HG03460 (cell line): Measurements from ENCODE around the gene TEX48.

ENCODE experiments used
- ATAC-seq: cut with Tn5 transposase; IDR thresholded peaks from one replicate; pipeline ENCODE4 v1.9.1; 2021; ENCODE audit not compliant: unreplicated experiment

The TEX48 gene

GRCh38 chr9:114694146-114694545 lies 12.2 kb upstream of the TEX48 start:
- ATAC-seq = no peak

GRCh38 chr9:114693248-114693855 lies 11.4 kb upstream of the TEX48 start:
- ATAC-seq = no peak

GRCh38 chr9:114691956-114692295 lies 9.9 kb upstream of the TEX48 start:
- no peak for ATAC-seq

GRCh38 chr9:114691046-114691955 lies 9.3 kb upstream of the TEX48 start:
- peak; percentile 64 for ATAC-seq

- ATAC-seq = no peak
Measured at GRCh38 chr9:114690308-114690707, 8.3 kb upstream of the TEX48 start.

GRCh38 chr9:114689813-114690212 lies 7.8 kb upstream of the TEX48 start:
- no peak for ATAC-seq

DNA sequence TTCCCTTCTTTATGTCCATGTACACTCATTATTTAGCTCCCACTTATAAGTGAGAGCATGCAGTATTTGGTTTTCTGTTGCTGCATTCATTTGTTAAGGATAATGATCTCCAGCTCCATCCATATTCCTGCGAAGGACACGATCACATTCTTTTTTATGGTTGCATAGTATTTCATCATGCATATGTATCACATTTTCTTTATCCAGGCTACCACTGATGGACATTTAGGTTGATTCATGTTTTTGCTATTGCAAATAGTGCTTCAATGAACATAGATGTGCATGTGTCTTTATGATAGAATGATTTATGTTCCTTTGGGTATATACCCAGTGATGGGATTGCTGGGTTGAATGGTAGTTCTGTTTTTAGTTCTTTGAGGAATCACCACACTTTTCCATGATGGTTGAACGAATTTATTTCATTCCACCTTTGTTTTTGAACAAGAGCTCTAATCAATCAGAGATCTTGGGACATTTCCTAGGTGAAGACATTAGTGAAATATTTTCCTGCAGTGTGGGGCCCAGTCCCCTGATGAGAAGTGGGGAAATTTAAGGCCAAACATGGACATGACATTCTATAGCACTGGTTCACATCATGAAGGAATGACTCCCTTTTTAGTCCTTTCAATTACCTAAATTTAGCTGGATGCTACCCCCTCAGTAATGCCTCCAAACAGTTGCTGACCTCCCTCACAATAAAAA lies 7.1 kb upstream of the TEX48 start:
- no peak for ATAC-seq

GRCh38 chr9:114688379-114688778 lies 6.4 kb upstream of the TEX48 start:
- ATAC-seq = no peak

- ATAC-seq = no peak
Measured at GRCh38 chr9:114687034-114687433, 5.0 kb upstream of the TEX48 start.

DNA sequence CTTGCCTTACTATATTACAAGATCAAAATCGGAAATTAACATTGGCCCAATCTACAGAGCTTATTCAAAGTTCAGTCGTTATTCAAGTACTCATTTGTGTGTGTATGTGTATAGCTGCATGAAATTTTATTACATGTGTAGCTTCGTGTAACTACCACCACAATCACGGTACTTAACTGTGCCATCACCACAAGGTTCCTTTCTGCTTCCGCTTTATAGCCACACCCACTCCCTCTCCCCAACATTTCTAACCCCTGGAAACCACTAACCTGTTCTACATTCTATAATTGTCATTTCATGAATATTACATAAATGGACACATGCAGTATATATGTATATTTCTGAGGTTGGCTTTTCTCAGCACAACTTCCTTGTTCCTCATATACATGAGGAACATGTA lies 4.0 kb upstream of the TEX48 start:
- ATAC-seq = no peak

GRCh38 chr9:114684036-114684435 lies 2.0 kb upstream of the TEX48 start:
- no peak for ATAC-seq

DNA sequence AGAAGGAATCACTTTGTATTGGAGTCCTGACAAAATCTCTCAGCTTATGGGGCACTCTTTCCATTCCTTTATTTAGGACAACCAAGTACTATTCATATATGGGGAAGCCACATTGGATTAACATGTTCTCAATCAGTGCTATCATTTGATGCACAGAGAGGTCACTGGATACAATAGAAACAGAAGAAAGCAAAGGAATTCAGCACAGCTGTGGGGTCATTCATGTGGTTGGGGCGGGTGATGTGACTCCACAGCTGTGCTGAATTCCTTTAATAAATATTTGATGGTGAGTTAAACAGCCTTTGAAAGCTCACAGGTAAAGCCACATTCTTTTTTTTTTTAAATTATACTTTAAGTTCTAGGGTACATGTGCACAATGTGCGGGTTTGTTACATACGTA lies 854 bp upstream of the TEX48 start:
- ATAC-seq = no peak

DNA sequence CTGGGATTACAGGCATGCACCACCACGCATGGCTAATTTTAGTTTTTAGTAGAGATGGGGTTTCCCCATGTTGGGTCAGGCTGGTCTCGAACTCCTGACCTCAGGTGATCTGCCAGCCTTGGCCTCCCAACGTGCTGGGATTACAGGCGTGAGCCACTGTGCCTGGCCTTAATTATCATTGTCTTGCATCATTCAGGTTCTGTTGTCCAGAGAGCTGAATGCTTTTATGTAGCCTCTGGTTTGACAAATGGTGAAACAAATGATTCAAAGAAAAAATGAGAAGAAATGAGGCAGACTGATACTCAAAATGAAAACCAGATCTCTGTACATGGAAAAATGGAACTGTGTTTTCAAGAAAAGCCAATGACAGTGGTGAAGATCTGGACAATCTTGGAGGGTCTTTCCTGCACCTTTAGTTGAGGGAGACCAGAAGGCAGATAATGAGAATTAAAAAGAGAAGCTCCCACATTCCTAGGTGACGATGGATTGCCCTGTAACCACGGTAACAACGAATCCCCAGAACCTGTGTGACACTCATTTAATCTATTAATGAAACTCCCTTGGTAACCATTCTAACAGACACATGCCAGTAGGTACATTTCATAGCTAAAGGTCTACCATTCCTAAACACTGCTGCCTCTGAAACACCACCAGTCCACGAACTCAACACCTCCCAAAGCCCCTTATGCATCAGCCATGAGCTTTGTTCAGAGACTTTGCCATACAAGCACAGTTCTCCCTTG lies 1.6 kb downstream of the TEX48 start:
- ATAC-seq = no peak

GRCh38 chr9:114678795-114679194 lies 3.2 kb downstream of the TEX48 start:
- ATAC-seq = no peak

- ATAC-seq = no peak
Measured at GRCh38 chr9:114678130-114678529, 3.9 kb downstream of the TEX48 start.

GRCh38 chr9:114677418-114677817 lies 4.6 kb downstream of the TEX48 start:
- ATAC-seq = no peak

GRCh38 chr9:114676901-114677300 lies 5.1 kb downstream of the TEX48 start:
- no peak for ATAC-seq

GRCh38 chr9:114674798-114675540 lies 7.0 kb downstream of the TEX48 start:
- ATAC-seq = no peak

DNA sequence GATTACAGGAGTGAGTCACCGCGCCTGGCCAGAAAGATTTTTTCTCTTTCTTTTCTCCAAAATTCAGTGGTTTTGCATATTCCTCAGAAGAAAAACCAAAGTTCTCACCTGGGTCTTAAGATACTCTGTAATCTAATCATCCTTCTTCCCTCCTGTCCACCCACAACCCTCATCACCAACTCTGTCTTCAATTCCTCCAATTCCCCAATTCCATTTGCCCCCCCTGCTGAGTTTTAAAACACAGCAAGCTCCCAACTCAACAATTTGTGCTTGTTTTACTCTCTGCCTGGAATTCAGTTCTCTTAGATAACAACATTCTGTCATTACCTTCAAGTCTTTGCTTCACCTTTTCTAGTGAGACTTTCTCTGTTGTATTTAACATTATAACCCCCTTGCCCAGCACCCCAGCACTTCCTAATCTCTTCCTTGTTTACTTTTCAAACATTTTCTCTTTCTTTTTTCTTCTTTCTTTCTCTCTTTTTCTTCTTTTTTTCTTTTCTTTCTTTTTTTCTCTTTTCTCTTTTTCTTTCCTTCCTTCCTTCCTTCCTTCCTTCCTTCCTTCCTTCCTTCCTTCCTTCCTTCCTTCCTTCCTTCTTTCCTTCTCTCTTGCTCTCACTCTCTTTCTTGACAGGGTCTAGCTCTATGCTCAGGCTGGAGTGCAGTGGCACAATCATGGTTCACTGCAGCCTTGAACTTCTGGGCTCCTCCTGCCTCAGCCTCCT lies 7.8 kb downstream of the TEX48 start:
- ATAC-seq = no peak

DNA sequence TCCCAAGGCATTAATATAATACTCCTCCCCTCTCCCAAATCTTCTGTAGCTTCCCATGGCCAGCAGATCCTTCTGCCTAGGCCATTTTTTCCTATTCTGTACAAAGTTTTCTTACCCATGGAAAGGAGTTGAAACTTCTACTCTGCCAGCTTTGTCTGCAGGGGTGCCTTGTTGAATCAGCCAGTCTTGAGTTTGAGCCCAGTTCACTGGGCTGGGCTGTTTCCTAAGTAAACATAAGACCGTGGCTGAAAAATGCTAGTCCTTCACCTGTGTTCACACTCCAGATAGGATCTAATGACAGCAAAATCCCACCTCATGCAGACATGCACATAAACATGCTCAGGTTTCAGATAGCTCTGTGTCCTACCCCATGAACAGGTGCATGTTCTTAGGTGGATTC lies 10.4 kb downstream of the TEX48 start:
- no peak for ATAC-seq
